Smooth muscle cell (in vitro differentiated cells): ENCODE data around the gene GALNT8. TPM values are rescaled to one million over a fixed set of nuclear protein-coding genes. Genes with fewer than 3 reads are reported as not detected.

Source experiments
- DNase-seq: peaks from one replicate; lab custom pipeline; 2025; ENCODE audit not compliant: unreplicated experiment; lab: John Stamatoyannopoulos, UW
- H2AFZ ChIP-seq: fragments of 200-600 bp; sonication (generic); 2 replicates; pipeline ENCODE4 v1.6.0; 2016; ENCODE audit warnings: antibody characterized with exemption, low read depth, mild to moderate bottlenecking
- H3F3A ChIP-seq: fragments of 200-600 bp; sonication (generic); 2 replicates; pipeline ENCODE4 v1.6.0; 2017; ENCODE audit warnings: antibody characterized with exemption, low read depth
- H3K27ac ChIP-seq: fragments of 200-600 bp; sonication (generic); 2 replicates; pipeline ENCODE4 v1.5.1; 2016; ENCODE audit warnings: low read depth, mild to moderate bottlenecking
- H3K27me3 ChIP-seq: fragments of 200-600 bp; sonication (generic); 2 replicates; pipeline ENCODE4 v1.6.1; 2016; ENCODE audit warnings: low read depth, mild to moderate bottlenecking
- H3K36me3 ChIP-seq: fragments of 200-600 bp; sonication (generic); 2 replicates; pipeline ENCODE4 v1.5.1; 2016; ENCODE audit warnings: low read depth
- H3K4me1 ChIP-seq: fragments of 200-600 bp; sonication (generic); 2 replicates; pipeline ENCODE4 v1.5.1; 2016; ENCODE audit warnings: low read depth
- H3K4me2 ChIP-seq: fragments of 200-600 bp; sonication (generic); 2 replicates; pipeline ENCODE4 v1.6.0; 2016; ENCODE audit warnings: mild to moderate bottlenecking
- H3K4me3 ChIP-seq: fragments of 200-600 bp; sonication (generic); 2 replicates; pipeline ENCODE4 v1.5.1; 2016; ENCODE audit warnings: mild to moderate bottlenecking
- H3K79me2 ChIP-seq: fragments of 200-600 bp; sonication (generic); 2 replicates; pipeline ENCODE4 v1.6.0; 2016; ENCODE audit warnings: low read depth, mild to moderate bottlenecking
- H3K9ac ChIP-seq: fragments of 200-600 bp; sonication (generic); 2 replicates; pipeline ENCODE4 v1.6.0; 2016; ENCODE audit warnings: low read depth
- H3K9me3 ChIP-seq: fragments of 200-600 bp; sonication (generic); replicated peaks from 2 replicates; pipeline ENCODE4 v1.5.1; 2016; ENCODE audit warnings: low read depth
- H4K20me1 ChIP-seq: fragments of 200-600 bp; sonication (generic); 2 replicates; pipeline ENCODE4 v1.6.0; 2016; ENCODE audit warnings: low read depth
- WGBS: methylation state at CpG from one replicate; pipeline ENCODE4 v1.1.7; 2016; ENCODE audit warnings: low lambda C conversion rate; 5-methylcytosine and 5-hydroxymethylcytosine counted together
- polyA plus RNA-seq: library from polyadenylated mRNA; unstranded; fragments of >200 nt; fragmentation: Nextera tagmentation; extraction: Ambion mirVana; gene quantifications from 2 replicates; pipeline ENCODE4 v1.2.1, GENCODE V29; 2016
- total RNA-seq: library from RNA; depleted of rRNA; stranded (reverse); fragments of >200 nt; gene quantifications from 2 replicates; pipeline ENCODE4 v1.2.3, GENCODE V29; 2014
- TF ChIP-seq, protein P1 (sequence below): fragments of 200-600 bp; sonication (generic); IDR thresholded peaks from 2 replicates; pipeline ENCODE4 v1.5.1; 2017; ENCODE audit warnings: borderline replicate concordance, mild to moderate bottlenecking, antibody characterized with exemption; ENCODE audit not compliant: insufficient read depth, poor library complexity, severe bottlenecking

GALNT8 gene
- total and polyA plus RNA-seq, 2 experiments from 2014 or later = 2.7 to 4.1 TPM

DNA sequence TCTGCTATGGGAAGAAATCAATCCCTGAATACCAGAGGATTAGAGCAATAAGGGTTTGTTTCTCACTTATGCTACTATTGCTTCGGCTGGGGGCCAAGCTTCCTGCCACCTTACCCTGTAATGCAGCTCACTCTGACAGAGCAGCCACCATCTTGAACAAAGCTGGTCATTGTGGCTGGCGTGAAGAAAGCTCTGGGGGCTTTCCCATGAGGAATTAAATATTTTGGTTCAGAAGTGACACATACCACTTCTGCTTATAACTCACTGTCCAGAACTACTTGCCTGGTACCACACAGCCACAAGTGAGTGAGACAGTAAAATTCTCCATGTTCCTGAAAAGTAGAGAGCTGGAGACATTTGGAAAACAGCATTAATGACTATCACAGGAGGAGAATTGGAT lies 82.6 kb downstream of the GALNT8 start:
- Histone ChIP-seq H3K27me3 (peaks cover 16% of the 10 kb centered on the region), H3K27ac (no peak overlapping the region), H3K4me3 (no peak overlapping the region), H3K9ac (no peak overlapping the region), H3K4me2 (no peak overlapping the region), H3K36me3 (no peaks in the 10 kb centered on the region), H3K4me1 (no peaks in the 10 kb centered on the region), H3K79me2 (no peaks in the 10 kb centered on the region), H2AFZ (no peak overlapping the region), H3F3A (no peaks in the 10 kb centered on the region), H4K20me1 (no peaks in the 10 kb centered on the region), H3K9me3 (no peaks in the 10 kb centered on the region)
- TF ChIP-seq, protein P1, sequence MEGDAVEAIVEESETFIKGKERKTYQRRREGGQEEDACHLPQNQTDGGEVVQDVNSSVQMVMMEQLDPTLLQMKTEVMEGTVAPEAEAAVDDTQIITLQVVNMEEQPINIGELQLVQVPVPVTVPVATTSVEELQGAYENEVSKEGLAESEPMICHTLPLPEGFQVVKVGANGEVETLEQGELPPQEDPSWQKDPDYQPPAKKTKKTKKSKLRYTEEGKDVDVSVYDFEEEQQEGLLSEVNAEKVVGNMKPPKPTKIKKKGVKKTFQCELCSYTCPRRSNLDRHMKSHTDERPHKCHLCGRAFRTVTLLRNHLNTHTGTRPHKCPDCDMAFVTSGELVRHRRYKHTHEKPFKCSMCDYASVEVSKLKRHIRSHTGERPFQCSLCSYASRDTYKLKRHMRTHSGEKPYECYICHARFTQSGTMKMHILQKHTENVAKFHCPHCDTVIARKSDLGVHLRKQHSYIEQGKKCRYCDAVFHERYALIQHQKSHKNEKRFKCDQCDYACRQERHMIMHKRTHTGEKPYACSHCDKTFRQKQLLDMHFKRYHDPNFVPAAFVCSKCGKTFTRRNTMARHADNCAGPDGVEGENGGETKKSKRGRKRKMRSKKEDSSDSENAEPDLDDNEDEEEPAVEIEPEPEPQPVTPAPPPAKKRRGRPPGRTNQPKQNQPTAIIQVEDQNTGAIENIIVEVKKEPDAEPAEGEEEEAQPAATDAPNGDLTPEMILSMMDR = no peak
- no peak for DNase-seq
- WGBS = 98% methylated on average over 2 of the region's 2 CpGs

DNA sequence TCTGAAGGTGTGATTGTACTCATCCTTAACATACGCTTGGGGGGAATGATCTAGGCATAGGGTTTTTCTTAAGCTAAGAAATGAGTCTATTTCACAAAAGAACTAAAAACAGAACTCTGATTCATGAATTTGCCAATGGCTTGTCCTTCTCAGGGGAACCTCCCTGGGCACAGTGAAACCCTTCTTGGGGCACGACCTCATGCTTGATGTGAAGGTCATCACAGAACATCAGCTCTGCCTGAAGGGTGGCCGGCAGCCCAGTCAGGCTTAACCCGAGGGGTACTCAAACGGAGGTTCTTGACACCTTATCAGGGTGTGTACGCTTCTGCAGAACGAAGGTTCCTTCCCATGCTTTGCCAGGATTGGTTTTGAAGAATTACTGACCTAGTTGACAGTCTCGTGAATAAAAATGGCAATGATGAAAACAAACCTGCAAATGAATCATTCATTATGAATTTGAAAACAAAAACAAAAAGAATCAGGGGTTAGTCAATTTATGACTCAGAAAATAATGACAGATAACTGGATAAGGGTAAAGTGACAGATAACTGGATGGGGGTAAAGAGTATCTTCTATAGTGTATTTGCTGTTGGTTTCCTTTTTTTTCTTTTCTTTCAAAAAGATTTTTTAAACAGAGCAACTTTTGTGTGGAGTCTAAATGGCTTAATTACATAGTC lies 86.4 kb downstream of the GALNT8 start:
- Histone ChIP-seq H2AFZ (no peak overlapping the region), H3K4me2 (no peak overlapping the region), H3K9ac (no peak overlapping the region), H3K36me3 (no peaks in the 10 kb centered on the region), H3K79me2 (no peaks in the 10 kb centered on the region), H3F3A (no peaks in the 10 kb centered on the region), H3K9me3 (no peaks in the 10 kb centered on the region), H3K27me3 (peaks cover 42% of the 10 kb centered on the region), H3K27ac (no peak overlapping the region), H3K4me1 (peaks cover 5% of the 10 kb centered on the region), H3K4me3 (no peak overlapping the region), H4K20me1 (no peaks in the 10 kb centered on the region)
- TF ChIP-seq, protein P1 = no peak
- no peak for DNase-seq
- WGBS = 86% methylated on average over 8 of the region's 8 CpGs

DNA sequence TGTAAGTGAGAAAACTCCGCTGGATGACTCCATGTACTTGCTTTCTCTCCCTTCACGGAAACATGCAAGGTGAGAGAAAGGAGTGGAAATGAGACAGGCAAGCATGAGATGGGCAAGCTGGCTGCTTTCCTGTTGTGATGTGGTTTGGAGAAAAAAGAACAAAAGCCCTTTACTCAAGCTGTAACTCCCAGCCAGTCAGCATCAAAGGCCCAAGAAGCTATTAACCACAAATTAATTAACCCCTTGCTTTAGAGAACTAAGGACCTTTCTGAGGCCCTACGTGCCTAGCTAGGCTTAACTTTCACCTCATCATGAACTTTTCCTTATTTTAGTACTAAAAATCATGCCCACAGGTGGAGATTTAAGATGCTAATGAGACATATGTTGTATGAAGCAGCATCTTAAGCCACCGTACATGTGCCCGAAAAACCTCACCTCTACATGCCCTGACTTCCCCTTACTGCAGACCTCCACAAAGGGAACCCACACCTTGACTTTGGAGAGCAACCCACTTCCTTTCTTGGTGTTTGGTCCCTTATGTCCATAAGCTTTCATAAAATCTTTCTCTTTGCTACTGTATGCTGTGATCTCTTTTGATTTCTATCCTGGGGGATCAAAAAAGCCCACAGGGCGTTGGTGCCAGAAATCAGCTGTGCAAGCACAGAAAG lies 87.0 kb downstream of the GALNT8 start:
- Histone ChIP-seq H4K20me1 (no peaks in the 10 kb centered on the region), H3K27ac (no peak overlapping the region), H3F3A (no peaks in the 10 kb centered on the region), H3K4me2 (no peak overlapping the region), H3K4me3 (no peak overlapping the region), H3K9ac (no peak overlapping the region), H3K36me3 (no peaks in the 10 kb centered on the region), H3K9me3 (no peaks in the 10 kb centered on the region), H2AFZ (no peak overlapping the region), H3K27me3 (peaks cover 42% of the 10 kb centered on the region), H3K4me1 (peaks cover 5% of the 10 kb centered on the region), H3K79me2 (no peaks in the 10 kb centered on the region)
- TF ChIP-seq, protein P1 = no peak
- WGBS = 74% methylated on average over 6 of the region's 6 CpGs
- no peak for DNase-seq
